Effector memory CD4-positive, alpha-beta T cell (primary cell): ENCODE results near the gene ABCA13.

Experiments
- DNase-seq, 3 donors: peaks; one replicate each; pipeline ENCODE4 v3.0.0-alpha.2; 2020
- H3K27ac ChIP-seq: 2 replicates; pipeline ENCODE4 v1.7.0; 2013; ENCODE audit warnings: mild to moderate bottlenecking, low read length, moderate library complexity; ENCODE audit not compliant: insufficient read depth, poor library complexity, severe bottlenecking
- H3K27me3 ChIP-seq: replicated peaks from 2 replicates; pipeline ENCODE4 v1.7.0; 2013; ENCODE audit warnings: mild to moderate bottlenecking, low read length; ENCODE audit not compliant: insufficient read depth, control insufficient read depth, poor library complexity, severe bottlenecking
- H3K36me3 ChIP-seq: 2 replicates; pipeline ENCODE4 v1.7.0; 2013; ENCODE audit warnings: mild to moderate bottlenecking, low read length, moderate library complexity; ENCODE audit not compliant: control insufficient read depth, insufficient read depth
- H3K4me1 ChIP-seq: 2 replicates; pipeline ENCODE4 v1.7.0; 2013; ENCODE audit warnings: low read length, mild to moderate bottlenecking; ENCODE audit not compliant: control insufficient read depth, insufficient read depth, poor library complexity, severe bottlenecking
- H3K4me3 ChIP-seq: 2 replicates; pipeline ENCODE4 v1.7.0; 2013; ENCODE audit warnings: low read length, low read depth, mild to moderate bottlenecking; ENCODE audit not compliant: insufficient read depth, poor library complexity, severe bottlenecking
- H3K9me3 ChIP-seq: 2 replicates; pipeline ENCODE4 v1.7.0; 2013; ENCODE audit warnings: mild to moderate bottlenecking, low read length, moderate library complexity; ENCODE audit not compliant: control insufficient read depth

Gene ABCA13

GRCh38 chr7:48628793-48629349 is 457.6 kb downstream of the ABCA13 start:
- no peak overlapping the region for H3K4me3 ChIP-seq
- no peaks in the 10 kb centered on the region for H3K27me3 ChIP-seq
- no peaks in the 10 kb centered on the region for H3K4me1 ChIP-seq
- H3K36me3 ChIP-seq: no peaks in the 10 kb centered on the region
- H3K9me3 ChIP-seq: no peaks in the 10 kb centered on the region
- H3K27ac ChIP-seq: no peak overlapping the region
- DNase-seq: no peak

- Histone ChIP-seq H3K4me1 (no peaks in the 10 kb centered on the region), H3K27me3 (no peaks in the 10 kb centered on the region), H3K27ac (no peak overlapping the region), H3K9me3 (no peaks in the 10 kb centered on the region), H3K36me3 (no peaks in the 10 kb centered on the region), H3K4me3 (no peak overlapping the region)
- DNase-seq: no peak
Observed at GRCh38 chr7:48634116-48634632, 462.9 kb downstream of the ABCA13 start.

- DNase-seq: no peak
- Histone ChIP-seq H3K27me3 (no peaks in the 10 kb centered on the region), H3K4me3 (no peak overlapping the region), H3K4me1 (no peaks in the 10 kb centered on the region), H3K27ac (no peak overlapping the region), H3K9me3 (no peaks in the 10 kb centered on the region), H3K36me3 (no peaks in the 10 kb centered on the region)
Observed at GRCh38 chr7:48635796-48636195, 464.5 kb downstream of the ABCA13 start.

GRCh38 chr7:48636391-48637015 is 465.2 kb downstream of the ABCA13 start:
- H3K27me3 ChIP-seq: no peaks in the 10 kb centered on the region
- H3K27ac ChIP-seq: no peak overlapping the region
- H3K4me3 ChIP-seq: no peak overlapping the region
- DNase-seq: no peak
- no peaks in the 10 kb centered on the region for H3K36me3 ChIP-seq
- no peaks in the 10 kb centered on the region for H3K9me3 ChIP-seq
- H3K4me1 ChIP-seq: no peaks in the 10 kb centered on the region

- DNase-seq: no peak
- no peaks in the 10 kb centered on the region for H3K36me3 ChIP-seq
- no peak overlapping the region for H3K27ac ChIP-seq
- H3K9me3 ChIP-seq: no peaks in the 10 kb centered on the region
- no peak overlapping the region for H3K4me3 ChIP-seq
- H3K4me1 ChIP-seq: no peaks in the 10 kb centered on the region
- H3K27me3 ChIP-seq: no peaks in the 10 kb centered on the region
Observed at GRCh38 chr7:48637382-48637781, 466.1 kb downstream of the ABCA13 start.

- Histone ChIP-seq H3K9me3 (no peaks in the 10 kb centered on the region), H3K4me3 (no peak overlapping the region), H3K4me1 (no peaks in the 10 kb centered on the region), H3K27me3 (no peaks in the 10 kb centered on the region), H3K36me3 (no peaks in the 10 kb centered on the region), H3K27ac (no peak overlapping the region)
- no peak for DNase-seq
Observed at GRCh38 chr7:48638041-48638440, 466.8 kb downstream of the ABCA13 start.

- H3K9me3 ChIP-seq: no peaks in the 10 kb centered on the region
- no peak overlapping the region for H3K4me3 ChIP-seq
- no peaks in the 10 kb centered on the region for H3K4me1 ChIP-seq
- no peaks in the 10 kb centered on the region for H3K36me3 ChIP-seq
- DNase-seq: no peak
- H3K27me3 ChIP-seq: no peaks in the 10 kb centered on the region
- H3K27ac ChIP-seq: no peak overlapping the region
Observed at GRCh38 chr7:48643431-48644013, 472.3 kb downstream of the ABCA13 start.

GRCh38 chr7:48658138-48658537 is 486.9 kb downstream of the ABCA13 start:
- H3K4me1 ChIP-seq: no peaks in the 10 kb centered on the region
- no peak overlapping the region for H3K27ac ChIP-seq
- no peak for DNase-seq

GRCh38 chr7:48660306-48660870 is 489.1 kb downstream of the ABCA13 start:
- Histone ChIP-seq H3K4me3 (no peak overlapping the region), H3K9me3 (no peaks in the 10 kb centered on the region), H3K4me1 (no peaks in the 10 kb centered on the region), H3K36me3 (no peaks in the 10 kb centered on the region), H3K27ac (no peak overlapping the region), H3K27me3 (no peaks in the 10 kb centered on the region)
- no peak for DNase-seq

More at GRCh38 chr7:48658138-48658537, 486.9 kb downstream of the ABCA13 start:
- Histone ChIP-seq H3K9me3 (no peaks in the 10 kb centered on the region), H3K27me3 (no peaks in the 10 kb centered on the region), H3K4me3 (no peak overlapping the region), H3K36me3 (no peaks in the 10 kb centered on the region)

GRCh38 chr7:48664241-48664640 is 493.0 kb downstream of the ABCA13 start:
- H3K27ac ChIP-seq: no peak overlapping the region
- no peaks in the 10 kb centered on the region for H3K9me3 ChIP-seq
- H3K4me3 ChIP-seq: no peak overlapping the region
- DNase-seq: no peak
- H3K27me3 ChIP-seq: no peaks in the 10 kb centered on the region
- H3K4me1 ChIP-seq: no peaks in the 10 kb centered on the region
- H3K36me3 ChIP-seq: no peaks in the 10 kb centered on the region
